Caco-2 (cell line): Measurements from ENCODE around the gene CCDC142. TPM values are rescaled to one million over a fixed set of nuclear protein-coding genes. Genes with fewer than 3 reads are reported as not detected.

ENCODE experiments used
- BruUV-seq: library from RNA; stranded (reverse); fragments of 400-500 nt; replicated peaks from 2 replicates; lab custom pipeline; 2021; lab: Mats Ljungman, UMichigan
- CTCF ChIA-PET: fragments of 300-600 bp; sonication (Branson Sonifier 250); formaldehyde crosslinking; loops from one replicate; lab custom pipeline; 2022; ENCODE audit warnings: antibody characterized with exemption; lab: Charles Lee
- POLR2A ChIA-PET: fragments of 300-600 bp; sonication (Branson Sonifier 250); formaldehyde crosslinking; loops from one replicate; lab custom pipeline; 2022; ENCODE audit warnings: antibody characterized with exemption; lab: Charles Lee
- DNase-seq, 2 experiments: peaks; one replicate each; pipeline versions ENCODE4 v3.0.0 to v3.0.0-alpha.2; 2020 to 2022
- H3K27me3 ChIP-seq: replicated peaks from 2 replicates; pipeline ENCODE4 v1.6.0; 2011; ENCODE audit warnings: low read length; ENCODE audit not compliant: control insufficient read depth, insufficient read depth
- H3K36me3 ChIP-seq: 2 replicates; pipeline ENCODE4 v1.5.1; 2011; ENCODE audit warnings: low read length; ENCODE audit not compliant: control insufficient read depth, insufficient read depth
- H3K4me1 ChIP-seq: fragments of 250-450 bp; sonication (Bioruptor Pico); 2 replicates; pipeline ENCODE4 v1.5.1; 2020; ENCODE audit warnings: mild to moderate bottlenecking
- H3K4me3 ChIP-seq: 2 replicates; pipeline ENCODE4 v1.5.1; 2011; ENCODE audit warnings: low read depth, mild to moderate bottlenecking, control low read depth, low read length
- H3K9me3 ChIP-seq: fragments of 250-450 bp; sonication (Bioruptor Pico); 2 replicates; pipeline ENCODE4 v1.5.1; 2020; ENCODE audit warnings: mild to moderate bottlenecking, moderate library complexity
- H3K27ac Mint-ChIP-seq: one replicate; pipeline ENCODE4 v1.8.0; 2022; ENCODE audit warnings: mixed read lengths; ENCODE audit not compliant: unreplicated experiment
- H3K27me3 Mint-ChIP-seq: one replicate; pipeline ENCODE4 v1.8.0; 2022; ENCODE audit warnings: mixed read lengths; ENCODE audit not compliant: insufficient read depth, unreplicated experiment
- H3K36me3 Mint-ChIP-seq: one replicate; pipeline ENCODE4 v1.8.0; 2022; ENCODE audit warnings: mild to moderate bottlenecking, mixed read lengths; ENCODE audit not compliant: insufficient read depth, unreplicated experiment
- H3K4me1 Mint-ChIP-seq: one replicate; pipeline ENCODE4 v1.8.0; 2022; ENCODE audit warnings: low read depth, mixed read lengths; ENCODE audit not compliant: unreplicated experiment
- H3K4me3 Mint-ChIP-seq: one replicate; pipeline ENCODE4 v1.8.0; 2022; ENCODE audit warnings: mild to moderate bottlenecking, moderate library complexity, mixed read lengths; ENCODE audit not compliant: unreplicated experiment
- H3K9me3 Mint-ChIP-seq: one replicate; pipeline ENCODE4 v1.8.0; 2022; ENCODE audit warnings: mixed read lengths; ENCODE audit not compliant: unreplicated experiment
- intact Hi-C: fragments of 100-400 bp; cut with micrococcal nuclease; formaldehyde crosslinking; loops from one replicate; pipeline ENCODE4 v1.10.0; 2022; ENCODE audit not compliant: unreplicated experiment
- total RNA-seq: library from RNA; stranded (reverse); gene quantifications from 2 replicates; pipeline ENCODE4 v1.2.3, GENCODE V29; 2022
- TF ChIP-seq, protein P1 (sequence below), 2 experiments: fragments of 200-600 bp in 1 of 2; IDR thresholded peaks; 1 replicate in 1 of 2; 2 replicates in 1 of 2; pipeline versions ENCODE4 v1.5.1 to v1.8.0; 2011 to 2022; ENCODE audit warnings: antibody characterized with exemption in 1 of 2, control low read depth in 1 of 2, inconsistent platforms in 1 of 2, low read depth in 1 of 2, low read length in 1 of 2, mild to moderate bottlenecking in 1 of 2, moderate library complexity in 1 of 2; ENCODE audit not compliant: insufficient read depth in 1 of 2, severe bottlenecking in 1 of 2, unreplicated experiment in 1 of 2

CCDC142 gene
- total RNA-seq, 1 experiment from 2014 or later = 39.0 TPM

DNA sequence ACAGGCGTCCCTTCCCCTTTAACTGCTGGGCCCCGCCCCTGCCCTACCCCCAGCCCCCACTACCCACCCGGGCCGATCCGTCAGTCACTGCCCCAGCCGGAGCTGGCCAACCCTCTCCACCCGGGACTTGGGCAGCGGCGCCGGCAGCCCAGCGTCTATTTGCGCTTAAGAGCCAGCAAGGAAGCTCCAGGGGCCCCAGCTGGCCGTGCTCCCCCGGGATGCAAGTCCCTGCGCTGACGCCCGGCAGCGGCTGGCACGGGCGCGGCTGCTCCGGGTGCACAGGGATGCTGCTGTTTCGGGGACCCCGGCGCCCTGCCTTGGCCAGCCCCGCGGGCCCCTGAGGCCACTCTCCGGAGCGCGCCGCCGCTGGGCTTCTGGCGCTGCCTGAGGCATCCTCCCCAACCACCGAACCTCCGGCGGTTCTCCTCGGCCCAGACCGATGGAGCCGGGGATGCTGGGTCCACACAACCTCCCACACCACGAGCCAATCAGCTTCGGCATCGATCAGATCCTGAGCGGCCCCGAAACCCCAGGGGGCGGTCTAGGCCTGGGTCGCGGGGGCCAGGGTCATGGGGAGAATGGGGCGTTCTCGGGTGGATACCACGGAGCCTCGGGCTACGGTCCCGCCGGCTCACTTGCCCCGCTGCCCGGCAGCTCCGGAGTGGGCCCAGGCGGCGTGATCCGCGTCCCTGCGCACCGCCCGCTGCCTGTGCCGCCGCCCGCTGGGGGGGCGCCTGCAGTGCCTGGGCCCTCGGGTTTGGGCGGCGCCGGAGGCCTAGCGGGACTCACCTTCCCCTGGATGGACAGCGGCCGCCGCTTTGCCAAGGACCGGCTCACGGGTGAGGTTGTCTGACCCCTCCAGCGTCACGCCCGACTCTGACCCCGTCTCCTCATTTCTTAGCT is 31.8 kb upstream of the CCDC142 start, which contains the start of gene TLX2:
Gene TLX2 (plus strand): TSS at position 83 of the 903 bp plus-strand sequence. CDS start 357 bp downstream, at position 440.
- Mint-ChIP-seq H3K36me3 (peaks cover 6% of the 10 kb centered on the region), H3K27ac (peak within 1 kb of the TSS; percentile 34), H3K4me1 (no peaks in the 10 kb centered on the region), H3K27me3 (peaks cover 3% of the 10 kb centered on the region), H3K9me3 (no peaks in the 10 kb centered on the region), H3K4me3 (peak within 1 kb of the TSS; percentile 72)
- Histone ChIP-seq H3K36me3 (no peaks in the 10 kb centered on the region), H3K4me1 (no peaks in the 10 kb centered on the region), H3K27me3 (no peaks in the 10 kb centered on the region), H3K4me3 (peak within 1 kb of the TSS; percentile 60), H3K9me3 (no peaks in the 10 kb centered on the region)
- ChIA-PET CTCF (interaction anchor here (0.6 kb wide), 2 partner anchors 10 to 16 kb away, joined by 3 read pairs; no protein-coding TSS in a partner anchor), POLR2A (no interaction called here)
- DNase-seq = no peak
- intact Hi-C loops = no loop called here
- TF ChIP-seq, protein P1, sequence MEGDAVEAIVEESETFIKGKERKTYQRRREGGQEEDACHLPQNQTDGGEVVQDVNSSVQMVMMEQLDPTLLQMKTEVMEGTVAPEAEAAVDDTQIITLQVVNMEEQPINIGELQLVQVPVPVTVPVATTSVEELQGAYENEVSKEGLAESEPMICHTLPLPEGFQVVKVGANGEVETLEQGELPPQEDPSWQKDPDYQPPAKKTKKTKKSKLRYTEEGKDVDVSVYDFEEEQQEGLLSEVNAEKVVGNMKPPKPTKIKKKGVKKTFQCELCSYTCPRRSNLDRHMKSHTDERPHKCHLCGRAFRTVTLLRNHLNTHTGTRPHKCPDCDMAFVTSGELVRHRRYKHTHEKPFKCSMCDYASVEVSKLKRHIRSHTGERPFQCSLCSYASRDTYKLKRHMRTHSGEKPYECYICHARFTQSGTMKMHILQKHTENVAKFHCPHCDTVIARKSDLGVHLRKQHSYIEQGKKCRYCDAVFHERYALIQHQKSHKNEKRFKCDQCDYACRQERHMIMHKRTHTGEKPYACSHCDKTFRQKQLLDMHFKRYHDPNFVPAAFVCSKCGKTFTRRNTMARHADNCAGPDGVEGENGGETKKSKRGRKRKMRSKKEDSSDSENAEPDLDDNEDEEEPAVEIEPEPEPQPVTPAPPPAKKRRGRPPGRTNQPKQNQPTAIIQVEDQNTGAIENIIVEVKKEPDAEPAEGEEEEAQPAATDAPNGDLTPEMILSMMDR (IDR thresholded peaks at IDR 0.05; ENCODE audit: insufficient read depth in 1 of 2, low read depth in 1 of 2, low read length in 1 of 2, severe bottlenecking in 1 of 2, unreplicated experiment in 1 of 2) = no peak
- no TSS peak for BruUV-seq

DNA sequence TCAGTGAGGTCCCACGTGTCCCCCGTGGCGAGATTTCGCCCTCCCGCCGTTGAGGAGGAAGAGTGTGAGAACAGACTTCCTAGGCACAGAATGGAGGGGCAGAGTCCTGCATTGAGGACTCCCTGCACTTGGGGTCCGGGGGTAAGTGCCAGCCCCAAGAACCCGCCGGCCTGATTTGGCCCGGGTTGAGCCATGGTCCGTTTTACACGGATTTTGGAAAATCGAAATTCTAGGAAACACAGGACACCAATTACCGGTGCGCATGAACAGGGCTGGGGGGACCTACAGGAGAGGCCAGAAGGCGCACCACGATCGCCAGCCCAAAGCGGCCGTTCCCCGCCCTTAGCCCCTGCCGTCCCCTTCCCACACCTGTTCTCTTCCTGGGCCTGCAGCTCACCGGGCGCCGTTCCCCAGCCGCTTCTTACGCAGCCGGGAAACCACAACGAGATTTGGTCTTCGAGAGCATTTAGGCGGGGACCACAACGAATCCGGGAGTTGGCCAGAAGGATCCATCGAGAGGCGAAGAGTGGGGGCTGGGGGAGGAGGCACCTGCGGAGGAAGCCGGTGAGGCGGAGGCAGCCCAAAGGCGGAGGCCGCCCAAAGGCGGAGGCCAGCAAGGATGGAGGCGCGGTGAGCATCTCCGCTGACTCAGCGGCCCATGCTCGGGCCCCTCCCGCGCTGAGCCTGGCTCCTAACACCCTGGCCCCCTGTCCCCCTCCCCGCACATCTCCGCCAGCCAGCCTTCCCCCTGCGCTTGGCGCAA is 31.0 kb upstream of the CCDC142 start:
- H3K27me3 Mint-ChIP-seq = peaks cover 3% of the 10 kb centered on the region
- no TSS peak for BruUV-seq
- H3K36me3 ChIP-seq = no peaks in the 10 kb centered on the region
- H3K27me3 ChIP-seq = no peaks in the 10 kb centered on the region
- intact Hi-C loops = no loop called here
- H3K9me3 Mint-ChIP-seq = no peaks in the 10 kb centered on the region
- H3K27ac Mint-ChIP-seq = no peak overlapping the region
- no peak overlapping the region for H3K4me3 Mint-ChIP-seq
- ChIA-PET POLR2A (no interaction called here), CTCF (interaction anchor here (0.6 kb wide), 1 partner anchor 17 kb away, joined by 3 read pairs; no protein-coding TSS in a partner anchor)
- no peak for DNase-seq
- H3K9me3 ChIP-seq = no peaks in the 10 kb centered on the region
- peak overlapping the region; percentile 13 for H3K4me3 ChIP-seq
- H3K4me1 Mint-ChIP-seq = no peaks in the 10 kb centered on the region
- 0 out of 2 replicates have a peak, but pooled peaks cover 3% of the 10 kb centered on the region for H3K4me1 ChIP-seq
- TF ChIP-seq, protein P1 (IDR thresholded peaks at IDR 0.05; ENCODE audit: insufficient read depth in 1 of 2, low read depth in 1 of 2, low read length in 1 of 2, severe bottlenecking in 1 of 2, unreplicated experiment in 1 of 2) = no peak
- peaks cover 6% of the 10 kb centered on the region for H3K36me3 Mint-ChIP-seq
